Measurements from ENCODE around the gene OR1D5. TPM values are rescaled to one million over a fixed set of nuclear protein-coding genes. Genes with fewer than 3 reads are reported as not detected.

The OR1D5 gene
- total RNA-seq, 1 experiment from 2014 or later = not detected

- ATAC-seq = peak; percentile 100
- peak overlapping the region; percentile 77 for H3K27ac ChIP-seq (ENCODE audit: low read length)
- in situ Hi-C loops (cut with HindIII; ENCODE audit: low pct_unique_long_range_greater_than_20kb, low sequenced_read_pairs) = no loop called here
Measured at GRCh38 chr17:3048727-3049471, 14.5 kb downstream of the OR1D5 start.

GRCh38 chr17:3046753-3047152 lies 16.7 kb downstream of the OR1D5 start:
- intact Hi-C loops (cut with micrococcal nuclease; ENCODE audit: unreplicated experiment) = loop anchor here (5.0 kb wide), 1 partner anchor 601 kb away; no protein-coding TSS in a partner anchor
- peaks cover 3% of the 10 kb centered on the region; the same call in 1 of the 2 replicates for H3K4me1 ChIP-seq (ENCODE audit: control insufficient read depth, insufficient read depth, low read length)
- POLR2A ChIA-PET = no interaction called here
- DNase-seq (ENCODE audit: low read depth, low spot score) = no peak
- H3K4me3 ChIP-seq (ENCODE audit: low read depth in 2 of 2, low read length in 2 of 2) = no peak overlapping the region
- no peak overlapping the region for H3K27ac ChIP-seq (ENCODE audit: low read length)
- in situ Hi-C loops (cut with HindIII; ENCODE audit: low pct_unique_long_range_greater_than_20kb, low sequenced_read_pairs) = no loop called here
- no TSS peak for BruUV-seq (replicated peaks)
- no peaks in the 10 kb centered on the region for H3K9me3 ChIP-seq (ENCODE audit: control insufficient read depth, insufficient read depth, low read depth, low read length)
- H3K36me3 ChIP-seq (ENCODE audit: control insufficient read depth, insufficient read depth, low read length) = no peaks in the 10 kb centered on the region
- no peak for ATAC-seq
- TF ChIP-seq CTCF (IDR thresholded peaks at IDR 0.05) (no peak), POLR2AphosphoS5 (IDR thresholded peaks at IDR 0.05; ENCODE audit: low read depth, low read length) (no peak), SIN3A (IDR thresholded peaks at IDR 0.05; ENCODE audit: borderline replicate concordance, insufficient read depth, low read depth, low read length) (no peak)
- no peaks in the 10 kb centered on the region for H3K27me3 ChIP-seq (ENCODE audit: control insufficient read depth, insufficient read depth, low read length)
- CTCF ChIA-PET = no interaction called here

More at GRCh38 chr17:3048727-3049471, 14.5 kb downstream of the OR1D5 start:
- intact Hi-C loops (cut with micrococcal nuclease; ENCODE audit: unreplicated experiment) = loop anchor here (5.0 kb wide), 1 partner anchor 598 kb away; no protein-coding TSS in a partner anchor
- ChIA-PET POLR2A (interaction anchor here (0.6 kb wide), 1 partner anchor 41 kb away, joined by 3 read pairs; no protein-coding TSS in a partner anchor), CTCF (interaction anchor here (0.6 to 1.5 kb wide), 4 partner anchors 36 to 598 kb away, joined by 3 to 5 read pairs (median 4); no protein-coding TSS in a partner anchor)
- no peaks in the 10 kb centered on the region for H3K27me3 ChIP-seq (ENCODE audit: control insufficient read depth, insufficient read depth, low read length)
- peak overlapping the region; percentile 62 to 76 for H3K4me3 ChIP-seq (ENCODE audit: low read depth in 2 of 2, low read length in 2 of 2)
- peak; percentile 92 for TF ChIP-seq CTCF (IDR thresholded peaks at IDR 0.05)
- TF ChIP-seq POLR2AphosphoS5 (IDR thresholded peaks at IDR 0.05; ENCODE audit: low read depth, low read length) = no peak
- TF ChIP-seq TCF7L2 (IDR thresholded peaks at IDR 0.05; ENCODE audit: low read depth, low read length) = no peak
- H3K9me3 ChIP-seq (ENCODE audit: control insufficient read depth, insufficient read depth, low read depth, low read length) = no peaks in the 10 kb centered on the region
- no TSS peak for BruUV-seq (replicated peaks)
- peaks cover 3% of the 10 kb centered on the region; the same call in 1 of the 2 replicates for H3K4me1 ChIP-seq (ENCODE audit: control insufficient read depth, insufficient read depth, low read length)
- H3K36me3 ChIP-seq (ENCODE audit: control insufficient read depth, insufficient read depth, low read length) = no peaks in the 10 kb centered on the region
- peak; percentile 93 for DNase-seq (ENCODE audit: low read depth, low spot score)

GRCh38 chr17:3043737-3044365 lies 19.6 kb downstream of the OR1D5 start:
- Histone ChIP-seq H3K9me3 (ENCODE audit: control insufficient read depth, insufficient read depth, low read depth, low read length) (no peaks in the 10 kb centered on the region), H3K4me1 (ENCODE audit: control insufficient read depth, insufficient read depth, low read length) (peaks cover 3% of the 10 kb centered on the region; the same call in 1 of the 2 replicates), H3K27me3 (ENCODE audit: control insufficient read depth, insufficient read depth, low read length) (no peaks in the 10 kb centered on the region; the same call in 1 of the 2 replicates), H3K4me3 (ENCODE audit: low read depth in 2 of 2, low read length in 2 of 2) (no peak overlapping the region), H3K36me3 (ENCODE audit: control insufficient read depth, insufficient read depth, low read length) (no peaks in the 10 kb centered on the region), H3K27ac (ENCODE audit: low read length) (no peak overlapping the region)
- DNase-seq (ENCODE audit: low read depth, low spot score) = no peak
- ATAC-seq = no peak
- BruUV-seq (replicated peaks) = no TSS peak
- CTCF ChIA-PET = no interaction called here
- POLR2A ChIA-PET = no interaction called here
- in situ Hi-C loops (cut with HindIII; ENCODE audit: low pct_unique_long_range_greater_than_20kb, low sequenced_read_pairs) = no loop called here
- TF ChIP-seq CTCF (IDR thresholded peaks at IDR 0.05) (peak; percentile 64; the same call in 1 of the 2 replicates), REST (IDR thresholded peaks at IDR 0.05; ENCODE audit: insufficient read depth in 1 of 2, low read depth in 2 of 2, low read length in 1 of 2) (no peak)
- intact Hi-C loops (cut with micrococcal nuclease; ENCODE audit: unreplicated experiment) = no loop called here
